HEK293 (cell line): ENCODE measurements around the gene TRABD2A.
A peak's percentile ranks its signal among the peaks of the same experiment; 100 is the strongest.

Experiments used
- CTCF ChIA-PET: fragments of 350-600 bp; formaldehyde crosslinking; extraction: SDS; loops from one replicate; lab custom pipeline; 2021; ENCODE audit warnings: antibody characterized with exemption; lab: Yijun Ruan, JAX
- POLR2A ChIA-PET: fragments of 300-600 bp; formaldehyde crosslinking; extraction: SDS; loops from one replicate; lab custom pipeline; 2020; ENCODE audit warnings: antibody characterized with exemption, inconsistent platforms; lab: Yijun Ruan, JAX
- H3K27ac ChIP-seq: fragments of 200-500 bp; sonication (Bioruptor generic); 2 replicates; pipeline ENCODE4 v1.5.1; 2014; ENCODE audit warnings: low read depth, low read length, control low read depth, inconsistent platforms; ENCODE audit errors: extremely low read depth
- H3K36me3 ChIP-seq, 2 experiments: fragments of 200-500 bp in 1 of 2; sonication (Bioruptor generic) in 1 of 2; 1 replicate in 1 of 2; 2 replicates in 1 of 2; pipeline ENCODE4 v1.5.1; 2014 to 2017; ENCODE audit warnings: inconsistent platforms in 2 of 2, low read length in 2 of 2; ENCODE audit not compliant: control insufficient read depth in 2 of 2, insufficient read depth in 1 of 2
- H3K4me1 ChIP-seq: fragments of 200-500 bp; sonication (Bioruptor generic); 2 replicates; pipeline ENCODE4 v1.5.1; 2014; ENCODE audit warnings: mild to moderate bottlenecking, low read length, inconsistent platforms; ENCODE audit not compliant: control insufficient read depth, insufficient read depth
- H3K4me3 ChIP-seq: 2 replicates; pipeline ENCODE4 v1.5.1; 2011; ENCODE audit warnings: low read depth, mild to moderate bottlenecking, control low read depth, low read length, moderate library complexity
- H3K9me3 ChIP-seq: fragments of 200-500 bp; sonication (Bioruptor generic); 2 replicates; pipeline ENCODE4 v1.5.1; 2014; ENCODE audit warnings: low read depth, low read length, inconsistent platforms; ENCODE audit not compliant: control insufficient read depth, insufficient read depth
- BCL11A ChIP-seq: fragments of 450-650 bp; formaldehyde crosslinking; IDR thresholded peaks from 2 replicates; pipeline ENCODE4 v1.5.1; 2016; ENCODE audit warnings: low read depth, missing biosample characterization, missing genetic modification characterization
- GFI1B ChIP-seq: fragments of 450-650 bp; formaldehyde crosslinking; IDR thresholded peaks from 2 replicates; pipeline ENCODE4 v1.5.1; 2016; ENCODE audit warnings: missing biosample characterization, missing genetic modification characterization
- HOXC10 ChIP-seq: sonication (generic); formaldehyde crosslinking; IDR thresholded peaks from 2 replicates; pipeline ENCODE4 v1.8.1; 2023; ENCODE audit warnings: mild to moderate bottlenecking, missing genetic modification reagents
- KLF1 ChIP-seq: fragments of 450-650 bp; formaldehyde crosslinking; IDR thresholded peaks from 2 replicates; pipeline ENCODE4 v1.5.1; 2016; ENCODE audit warnings: missing biosample characterization, missing genetic modification characterization
- SP3 ChIP-seq: fragments of 450-650 bp; formaldehyde crosslinking; IDR thresholded peaks from 2 replicates; pipeline ENCODE4 v1.5.1; 2016; ENCODE audit warnings: missing biosample characterization, missing genetic modification characterization
- ZNF248 ChIP-seq: fragments of 450-650 bp; formaldehyde crosslinking; IDR thresholded peaks from 2 replicates; pipeline ENCODE4 v1.5.1; 2017; ENCODE audit warnings: missing biosample characterization, missing genetic modification characterization
- ZNF341 ChIP-seq: fragments of 450-650 bp; formaldehyde crosslinking; IDR thresholded peaks from 2 replicates; pipeline ENCODE4; 2016; ENCODE audit warnings: low read depth, missing biosample characterization, missing genetic modification characterization
- ZNF596 ChIP-seq: fragments of 450-650 bp; IDR thresholded peaks from 2 replicates; pipeline ENCODE4 v1.5.0; 2018; ENCODE audit warnings: missing biosample characterization, mild to moderate bottlenecking, missing genetic modification characterization, moderate library complexity
- ZSCAN23 ChIP-seq: fragments of 450-650 bp; formaldehyde crosslinking; IDR thresholded peaks from 2 replicates; pipeline ENCODE4 v1.5.1; 2016; ENCODE audit warnings: missing biosample characterization, missing genetic modification characterization
- TF ChIP-seq, protein P1 (sequence below): IDR thresholded peaks from 2 replicates; pipeline ENCODE4 v1.6.1; 2011; ENCODE audit warnings: mild to moderate bottlenecking, low read depth, low read length, borderline replicate concordance
- TF ChIP-seq, protein P2 (sequence below): fragments of 450-650 bp; formaldehyde crosslinking; IDR thresholded peaks from 2 replicates; pipeline ENCODE4 v1.5.1; 2016; ENCODE audit warnings: missing biosample characterization, missing genetic modification characterization, low read depth
- TF ChIP-seq, protein P3 (sequence below): fragments of 450-650 bp; formaldehyde crosslinking; IDR thresholded peaks from 2 replicates; pipeline ENCODE4 v1.5.0; 2017; ENCODE audit warnings: missing biosample characterization, missing genetic modification characterization, borderline replicate concordance
- TF ChIP-seq, protein P4 (sequence below): fragments of 450-650 bp; formaldehyde crosslinking; IDR thresholded peaks from 2 replicates; pipeline ENCODE4 v1.5.1; 2017; ENCODE audit warnings: missing biosample characterization, missing genetic modification characterization
- TF ChIP-seq, protein P5 (sequence below): fragments of 450-650 bp; formaldehyde crosslinking; IDR thresholded peaks from 2 replicates; pipeline ENCODE4 v1.5.1; 2016; ENCODE audit warnings: missing biosample characterization, missing genetic modification characterization, borderline replicate concordance

Gene TRABD2A

DNA sequence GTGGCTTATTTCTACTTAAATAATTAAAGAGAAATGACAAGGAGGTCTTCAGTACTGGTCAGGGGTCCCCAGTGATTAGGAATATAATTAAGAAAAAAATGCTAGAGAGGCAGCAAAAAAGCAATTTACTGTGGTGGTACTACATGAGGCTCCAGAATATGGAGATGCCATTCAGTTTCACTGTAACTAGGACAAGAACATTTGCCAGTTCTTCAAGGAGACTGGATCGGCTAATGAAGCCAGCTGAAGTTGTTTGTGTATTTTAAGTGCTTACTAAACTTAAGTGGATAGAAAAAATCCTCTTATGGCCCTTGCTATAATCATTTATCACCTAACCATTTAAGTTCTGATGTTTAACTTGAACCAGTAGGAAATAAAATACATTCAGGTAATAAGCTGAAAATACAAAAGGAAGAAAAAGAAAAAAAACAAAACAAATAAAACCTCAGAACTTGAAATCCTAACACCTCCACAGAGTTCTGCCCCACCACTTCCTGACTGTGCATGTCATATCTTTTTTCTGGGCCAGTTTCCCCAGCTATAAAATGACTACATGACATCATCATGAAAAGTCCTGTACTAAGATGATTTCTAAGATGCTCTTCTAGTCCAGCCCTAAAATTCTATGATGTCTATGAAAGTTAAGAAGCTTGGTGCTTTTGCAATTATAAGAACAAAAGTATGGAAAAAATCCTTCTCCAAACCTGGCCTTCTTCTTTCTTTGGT lies 98.0 kb downstream of the TRABD2A start:
- ChIA-PET POLR2A (interaction anchor here (0.6 kb wide), 1 partner anchor 177 kb away, joined by 4 read pairs; no protein-coding TSS in a partner anchor), CTCF (interaction anchor here (0.8 kb wide), 1 partner anchor 68 kb away, joined by 5 read pairs; no protein-coding TSS in a partner anchor)
- Histone ChIP-seq H3K36me3 (no peaks in the 10 kb centered on the region), H3K4me1 (no peaks in the 10 kb centered on the region), H3K27ac (no peak overlapping the region), H3K9me3 (no peaks in the 10 kb centered on the region), H3K4me3 (no peak overlapping the region)
- TF ChIP-seq ZNF341 (no peak), ZNF596 (no peak), HOXC10 (CRISPR knock-in tag) (no peak), BCL11A (tag by site-specific recombination) (no peak), ZSCAN23 (tag by site-specific recombination) (no peak)
- TF ChIP-seq, protein P1, sequence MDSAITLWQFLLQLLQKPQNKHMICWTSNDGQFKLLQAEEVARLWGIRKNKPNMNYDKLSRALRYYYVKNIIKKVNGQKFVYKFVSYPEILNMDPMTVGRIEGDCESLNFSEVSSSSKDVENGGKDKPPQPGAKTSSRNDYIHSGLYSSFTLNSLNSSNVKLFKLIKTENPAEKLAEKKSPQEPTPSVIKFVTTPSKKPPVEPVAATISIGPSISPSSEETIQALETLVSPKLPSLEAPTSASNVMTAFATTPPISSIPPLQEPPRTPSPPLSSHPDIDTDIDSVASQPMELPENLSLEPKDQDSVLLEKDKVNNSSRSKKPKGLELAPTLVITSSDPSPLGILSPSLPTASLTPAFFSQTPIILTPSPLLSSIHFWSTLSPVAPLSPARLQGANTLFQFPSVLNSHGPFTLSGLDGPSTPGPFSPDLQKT: no peak
- TF ChIP-seq, protein P2, sequence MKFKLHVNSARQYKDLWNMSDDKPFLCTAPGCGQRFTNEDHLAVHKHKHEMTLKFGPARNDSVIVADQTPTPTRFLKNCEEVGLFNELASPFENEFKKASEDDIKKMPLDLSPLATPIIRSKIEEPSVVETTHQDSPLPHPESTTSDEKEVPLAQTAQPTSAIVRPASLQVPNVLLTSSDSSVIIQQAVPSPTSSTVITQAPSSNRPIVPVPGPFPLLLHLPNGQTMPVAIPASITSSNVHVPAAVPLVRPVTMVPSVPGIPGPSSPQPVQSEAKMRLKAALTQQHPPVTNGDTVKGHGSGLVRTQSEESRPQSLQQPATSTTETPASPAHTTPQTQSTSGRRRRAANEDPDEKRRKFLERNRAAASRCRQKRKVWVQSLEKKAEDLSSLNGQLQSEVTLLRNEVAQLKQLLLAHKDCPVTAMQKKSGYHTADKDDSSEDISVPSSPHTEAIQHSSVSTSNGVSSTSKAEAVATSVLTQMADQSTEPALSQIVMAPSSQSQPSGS (tag by site-specific recombination): peak; percentile 60
- TF ChIP-seq, protein P3, sequence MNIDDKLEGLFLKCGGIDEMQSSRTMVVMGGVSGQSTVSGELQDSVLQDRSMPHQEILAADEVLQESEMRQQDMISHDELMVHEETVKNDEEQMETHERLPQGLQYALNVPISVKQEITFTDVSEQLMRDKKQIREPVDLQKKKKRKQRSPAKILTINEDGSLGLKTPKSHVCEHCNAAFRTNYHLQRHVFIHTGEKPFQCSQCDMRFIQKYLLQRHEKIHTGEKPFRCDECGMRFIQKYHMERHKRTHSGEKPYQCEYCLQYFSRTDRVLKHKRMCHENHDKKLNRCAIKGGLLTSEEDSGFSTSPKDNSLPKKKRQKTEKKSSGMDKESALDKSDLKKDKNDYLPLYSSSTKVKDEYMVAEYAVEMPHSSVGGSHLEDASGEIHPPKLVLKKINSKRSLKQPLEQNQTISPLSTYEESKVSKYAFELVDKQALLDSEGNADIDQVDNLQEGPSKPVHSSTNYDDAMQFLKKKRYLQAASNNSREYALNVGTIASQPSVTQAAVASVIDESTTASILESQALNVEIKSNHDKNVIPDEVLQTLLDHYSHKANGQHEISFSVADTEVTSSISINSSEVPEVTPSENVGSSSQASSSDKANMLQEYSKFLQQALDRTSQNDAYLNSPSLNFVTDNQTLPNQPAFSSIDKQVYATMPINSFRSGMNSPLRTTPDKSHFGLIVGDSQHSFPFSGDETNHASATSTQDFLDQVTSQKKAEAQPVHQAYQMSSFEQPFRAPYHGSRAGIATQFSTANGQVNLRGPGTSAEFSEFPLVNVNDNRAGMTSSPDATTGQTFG (tag by site-specific recombination): no peak

DNA sequence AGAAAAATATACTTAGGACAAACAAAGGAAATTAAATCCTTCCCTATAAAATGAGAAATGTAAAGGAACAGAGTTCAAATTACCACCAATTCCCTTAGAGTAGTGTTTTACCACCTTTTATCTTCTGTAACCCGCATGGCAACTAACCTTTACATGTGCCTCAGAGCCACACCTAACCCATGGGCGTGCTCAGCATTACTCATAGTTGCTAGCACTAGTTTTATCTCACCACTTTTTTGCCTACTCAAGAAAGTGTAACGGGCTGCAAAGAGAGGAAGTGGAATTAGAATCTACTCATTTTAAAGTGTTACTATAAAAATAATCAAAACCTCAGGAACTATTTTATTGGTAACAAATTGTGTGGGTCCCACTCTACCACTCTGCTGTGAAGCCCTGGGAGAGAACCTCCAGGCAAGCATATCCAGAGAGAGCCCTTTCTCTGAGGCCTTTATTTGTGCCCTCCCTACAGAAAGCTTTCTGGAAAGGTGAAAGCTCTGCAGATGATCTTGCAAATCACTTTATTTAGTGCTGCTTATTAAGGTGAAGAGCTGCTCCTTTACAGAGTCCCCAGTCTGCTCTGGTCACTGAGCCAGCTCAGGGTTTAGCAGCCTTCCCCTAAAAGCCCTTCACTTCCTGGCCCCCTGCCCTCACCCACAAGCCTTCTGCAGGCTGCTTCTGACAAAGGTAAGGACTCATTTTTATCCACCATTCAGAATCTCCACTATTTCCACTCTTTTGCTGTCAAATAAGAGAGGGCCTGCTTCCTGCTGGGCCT lies 98.8 kb downstream of the TRABD2A start:
- POLR2A ChIA-PET: interaction anchor here (0.6 kb wide), 1 partner anchor 178 kb away, joined by 4 read pairs; no protein-coding TSS in a partner anchor
- CTCF ChIA-PET: interaction anchor here (0.8 kb wide), 1 partner anchor 69 kb away, joined by 5 read pairs; no protein-coding TSS in a partner anchor

More for the DNA sequence above, 98.8 kb downstream of the TRABD2A start:
- Histone ChIP-seq H3K36me3 (no peaks in the 10 kb centered on the region), H3K4me1 (no peaks in the 10 kb centered on the region), H3K4me3 (no peak overlapping the region), H3K27ac (no peak overlapping the region), H3K9me3 (no peaks in the 10 kb centered on the region)
- TF ChIP-seq GFI1B (tag by site-specific recombination) (no peak), SP3 (tag by site-specific recombination) (no peak), KLF1 (tag by site-specific recombination) (0 out of 2 replicates have a peak, but pooled peaks have one; percentile 27), ZNF248 (tag by site-specific recombination) (no peak)
- TF ChIP-seq, protein P4, sequence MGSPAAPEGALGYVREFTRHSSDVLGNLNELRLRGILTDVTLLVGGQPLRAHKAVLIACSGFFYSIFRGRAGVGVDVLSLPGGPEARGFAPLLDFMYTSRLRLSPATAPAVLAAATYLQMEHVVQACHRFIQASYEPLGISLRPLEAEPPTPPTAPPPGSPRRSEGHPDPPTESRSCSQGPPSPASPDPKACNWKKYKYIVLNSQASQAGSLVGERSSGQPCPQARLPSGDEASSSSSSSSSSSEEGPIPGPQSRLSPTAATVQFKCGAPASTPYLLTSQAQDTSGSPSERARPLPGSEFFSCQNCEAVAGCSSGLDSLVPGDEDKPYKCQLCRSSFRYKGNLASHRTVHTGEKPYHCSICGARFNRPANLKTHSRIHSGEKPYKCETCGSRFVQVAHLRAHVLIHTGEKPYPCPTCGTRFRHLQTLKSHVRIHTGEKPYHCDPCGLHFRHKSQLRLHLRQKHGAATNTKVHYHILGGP (tag by site-specific recombination): no peak
- TF ChIP-seq, protein P5, sequence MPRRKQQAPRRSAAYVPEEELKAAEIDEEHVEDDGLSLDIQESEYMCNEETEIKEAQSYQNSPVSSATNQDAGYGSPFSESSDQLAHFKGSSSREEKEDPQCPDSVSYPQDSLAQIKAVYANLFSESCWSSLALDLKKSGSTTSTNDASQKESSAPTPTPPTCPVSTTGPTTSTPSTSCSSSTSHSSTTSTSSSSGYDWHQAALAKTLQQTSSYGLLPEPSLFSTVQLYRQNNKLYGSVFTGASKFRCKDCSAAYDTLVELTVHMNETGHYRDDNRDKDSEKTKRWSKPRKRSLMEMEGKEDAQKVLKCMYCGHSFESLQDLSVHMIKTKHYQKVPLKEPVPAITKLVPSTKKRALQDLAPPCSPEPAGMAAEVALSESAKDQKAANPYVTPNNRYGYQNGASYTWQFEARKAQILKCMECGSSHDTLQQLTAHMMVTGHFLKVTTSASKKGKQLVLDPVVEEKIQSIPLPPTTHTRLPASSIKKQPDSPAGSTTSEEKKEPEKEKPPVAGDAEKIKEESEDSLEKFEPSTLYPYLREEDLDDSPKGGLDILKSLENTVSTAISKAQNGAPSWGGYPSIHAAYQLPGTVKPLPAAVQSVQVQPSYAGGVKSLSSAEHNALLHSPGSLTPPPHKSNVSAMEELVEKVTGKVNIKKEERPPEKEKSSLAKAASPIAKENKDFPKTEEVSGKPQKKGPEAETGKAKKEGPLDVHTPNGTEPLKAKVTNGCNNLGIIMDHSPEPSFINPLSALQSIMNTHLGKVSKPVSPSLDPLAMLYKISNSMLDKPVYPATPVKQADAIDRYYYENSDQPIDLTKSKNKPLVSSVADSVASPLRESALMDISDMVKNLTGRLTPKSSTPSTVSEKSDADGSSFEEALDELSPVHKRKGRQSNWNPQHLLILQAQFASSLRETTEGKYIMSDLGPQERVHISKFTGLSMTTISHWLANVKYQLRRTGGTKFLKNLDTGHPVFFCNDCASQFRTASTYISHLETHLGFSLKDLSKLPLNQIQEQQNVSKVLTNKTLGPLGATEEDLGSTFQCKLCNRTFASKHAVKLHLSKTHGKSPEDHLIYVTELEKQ (tag by site-specific recombination): no peak
